Head of caudate nucleus (tissue), 42 donors: ENCODE data around the gene STMN3.
"Not testable (repeated sequence)": the region's sequence is repeated elsewhere in the genome, so short reads cannot be mapped to it uniquely, and the experiment has no call there.

Experiments used
- DNase-seq, 42 donors: peaks; one replicate each; pipeline versions ENCODE4 v3.0.0 to v3.0.0-alpha.2; 2020 to 2021; ENCODE audit warnings: mixed read lengths in 7 of 42
- intact Hi-C: fragments of 100-400 bp; cut with DNase I; formaldehyde crosslinking; loops from one replicate; pipeline ENCODE4 v1.15.0; 2022

Gene STMN3

DNA sequence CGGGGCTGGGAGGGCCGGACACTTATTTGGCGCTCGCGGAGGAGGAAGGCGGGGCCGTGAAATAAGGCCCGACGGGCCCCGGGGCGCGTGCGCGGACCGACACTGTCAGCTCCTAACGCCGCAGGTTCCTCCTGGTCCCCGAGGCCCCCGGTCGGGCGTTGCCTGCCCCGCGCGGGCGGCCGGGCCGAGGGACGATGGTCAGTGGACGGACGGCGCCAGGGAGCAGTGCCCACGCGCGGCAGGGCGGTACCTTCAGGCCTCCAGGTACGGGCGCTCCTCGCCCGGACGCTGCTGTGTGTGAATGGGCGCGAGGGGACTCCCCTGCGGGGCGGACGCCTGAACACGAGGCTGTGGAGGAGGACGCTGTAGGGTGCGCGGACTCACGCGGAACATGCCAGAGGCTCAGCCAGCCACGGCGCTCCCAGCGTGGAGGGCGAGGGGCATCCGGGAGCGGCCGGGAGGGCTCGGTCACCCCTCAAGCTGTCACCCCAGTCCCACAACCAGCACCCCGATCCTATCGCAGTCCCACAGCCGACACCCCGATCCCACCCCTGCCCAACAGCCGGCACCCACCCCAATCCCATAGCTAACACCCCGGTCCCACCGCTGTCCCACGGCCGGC lies 26.0 kb downstream of the STMN3 start:
- DNase-seq = peak; percentile 77 to 96 (median 91)
- intact Hi-C loops = loop anchor here (2.0 to 10.0 kb wide), 3 partner anchors 32 to 115 kb away; partner anchors contain the start of genes PTK6 and RTEL1

DNA sequence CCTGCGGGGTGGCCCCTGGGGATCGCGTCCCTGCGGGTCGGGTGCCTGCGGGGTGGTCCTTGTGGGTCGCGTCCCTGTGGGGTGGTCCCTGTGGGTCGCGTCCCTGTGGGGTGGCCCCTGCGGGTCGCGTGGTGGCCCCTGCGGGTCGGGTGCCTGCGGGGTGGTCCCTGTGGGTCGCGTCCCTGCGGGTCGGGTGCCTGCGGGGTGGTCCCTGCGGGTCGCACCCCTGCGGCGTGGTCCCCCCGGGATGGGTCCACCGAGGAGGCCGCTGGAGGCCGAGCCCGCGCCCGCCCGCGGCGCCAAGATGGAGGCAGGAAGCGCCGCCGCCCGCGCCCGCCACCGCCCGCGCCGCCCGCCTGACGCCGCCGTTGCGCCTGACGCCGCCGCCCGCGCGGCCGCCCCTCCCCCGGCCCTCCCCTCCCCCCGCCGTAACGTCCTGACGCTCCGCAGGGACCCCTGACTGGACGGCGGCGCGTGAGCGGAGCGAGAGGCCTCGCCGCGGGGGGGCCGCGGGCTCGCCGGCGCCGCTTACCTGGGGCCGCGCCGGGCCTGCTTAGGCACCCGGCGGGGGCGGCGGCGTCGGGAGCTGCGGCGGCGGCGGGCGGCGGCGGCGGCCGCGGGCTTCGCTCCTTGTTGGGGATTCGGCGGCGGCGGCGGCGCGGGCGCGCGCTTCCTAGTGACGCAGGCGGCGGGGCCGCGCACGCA lies 26.6 kb downstream of the STMN3 start, which contains the start of gene GMEB2:
Gene GMEB2 (minus strand): TSS at position 678 of the 705 bp plus-strand sequence. CDS start 7,704 bp downstream, outside the sequence.
- intact Hi-C loops = loop anchor here (2.0 to 10.0 kb wide), 3 partner anchors 32 to 116 kb away; partner anchors contain the start of genes PTK6 and RTEL1

DNA sequence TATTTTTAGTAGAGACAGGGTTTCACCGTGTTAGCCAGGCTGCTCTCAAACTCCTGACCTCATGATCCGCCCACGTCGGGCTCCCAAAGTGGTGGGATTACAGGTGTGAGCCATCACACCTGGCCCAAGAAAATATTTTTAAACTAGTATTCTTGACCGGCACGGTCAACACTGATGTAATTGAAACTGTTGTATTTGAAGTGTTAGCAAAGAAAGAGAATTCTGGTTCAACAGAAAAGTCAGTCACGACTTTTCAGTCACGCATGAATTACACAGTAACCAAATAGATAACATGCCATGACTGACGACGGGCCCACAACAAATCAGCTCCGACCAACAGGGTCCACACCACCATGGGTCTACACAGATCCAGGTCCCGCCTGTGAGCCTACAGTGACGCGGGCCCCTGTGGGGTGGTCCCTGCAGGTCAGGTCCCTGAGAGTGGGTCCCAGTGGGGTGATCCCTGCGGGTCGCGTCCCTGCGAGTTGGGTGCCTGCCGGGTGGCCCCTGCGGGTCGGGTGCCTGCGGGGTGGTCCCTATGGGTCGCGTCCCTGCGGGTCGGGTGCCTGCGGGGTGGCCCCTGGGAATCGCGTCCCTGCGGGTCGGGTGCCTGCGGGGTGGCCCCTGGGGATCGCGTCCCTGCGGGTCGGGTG lies 27.3 kb downstream of the STMN3 start:
- intact Hi-C loops = loop anchor here (2.0 to 10.0 kb wide), 3 partner anchors 33 to 116 kb away; partner anchors contain the start of genes PTK6 and RTEL1
- peak in 2 of 42 donors; percentile 18 to 23 for DNase-seq

More for the DNA sequence above, 26.6 kb downstream of the STMN3 start, which contains the start of gene GMEB2:
- DNase-seq = peak in 37 of 42 donors; percentile 42 to 88 (median 76)

DNA sequence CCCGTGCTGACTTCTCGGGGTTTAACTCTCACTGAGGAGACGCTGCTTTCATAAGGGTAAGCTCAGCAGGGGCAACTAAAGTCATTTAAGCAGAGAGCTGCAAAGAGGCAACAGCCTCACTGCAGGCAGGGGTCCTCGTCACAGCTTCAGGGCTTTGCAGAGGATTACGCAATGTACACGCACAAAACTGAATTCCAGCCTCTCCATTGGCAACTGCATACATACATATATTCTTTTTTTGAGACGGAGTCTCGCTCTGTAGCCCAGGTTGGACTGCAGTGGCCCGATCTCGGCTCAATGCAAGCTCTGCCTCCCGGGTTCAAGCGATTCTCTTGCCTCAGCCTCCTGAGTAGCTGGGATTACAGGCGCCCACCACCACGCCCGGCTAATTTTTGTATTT lies 28.7 kb downstream of the STMN3 start:
- intact Hi-C loops = loop anchor here (10.0 kb wide), 1 partner anchor 90 kb away; the partner anchor contains the start of gene PTK6
- no peak for DNase-seq

DNA sequence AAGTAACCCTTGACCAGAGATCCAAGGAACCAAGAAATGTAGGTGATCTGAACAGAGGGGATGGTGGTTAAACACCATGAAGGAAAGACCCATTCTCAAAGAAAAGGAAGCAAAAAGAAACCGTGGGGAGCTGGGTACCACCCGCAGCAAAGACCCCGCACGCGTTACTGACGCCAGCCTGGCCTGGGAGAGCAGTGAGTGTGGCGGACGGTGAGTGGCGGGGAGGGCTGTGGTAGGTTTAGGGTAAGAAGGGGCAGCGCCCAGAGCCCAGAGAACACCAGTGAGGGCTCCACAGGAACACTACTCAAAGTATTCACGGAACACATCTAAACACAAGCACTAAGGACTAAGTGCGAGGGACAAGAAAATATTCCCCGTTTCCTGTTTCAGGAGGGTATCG lies 30.5 kb downstream of the STMN3 start:
- no peak for DNase-seq
- intact Hi-C loops = loop anchor here (10.0 kb wide), 1 partner anchor 88 kb away; the partner anchor contains the start of gene PTK6

DNA sequence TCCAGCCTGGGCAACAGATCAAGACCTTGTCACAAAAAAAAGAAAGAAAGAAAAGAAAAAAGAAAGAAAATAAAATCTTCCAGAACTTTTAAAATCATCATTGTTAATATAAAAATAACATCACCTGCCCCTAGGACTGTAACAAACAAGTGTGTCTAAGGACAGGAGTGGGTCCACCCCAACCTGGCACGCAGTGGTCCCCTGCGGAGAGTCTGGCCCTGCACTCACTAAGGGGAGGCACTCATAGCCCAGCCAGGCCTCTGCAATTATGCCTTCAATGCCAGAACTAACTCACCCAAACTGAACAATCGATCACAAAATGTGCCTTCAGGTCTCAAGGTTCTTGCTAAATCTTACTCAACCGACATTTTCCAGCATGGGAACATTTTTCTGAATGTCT lies 31.1 kb downstream of the STMN3 start:
- intact Hi-C loops = loop anchor here (10.0 kb wide), 1 partner anchor 87 kb away; the partner anchor contains the start of gene PTK6
- DNase-seq = no peak

DNA sequence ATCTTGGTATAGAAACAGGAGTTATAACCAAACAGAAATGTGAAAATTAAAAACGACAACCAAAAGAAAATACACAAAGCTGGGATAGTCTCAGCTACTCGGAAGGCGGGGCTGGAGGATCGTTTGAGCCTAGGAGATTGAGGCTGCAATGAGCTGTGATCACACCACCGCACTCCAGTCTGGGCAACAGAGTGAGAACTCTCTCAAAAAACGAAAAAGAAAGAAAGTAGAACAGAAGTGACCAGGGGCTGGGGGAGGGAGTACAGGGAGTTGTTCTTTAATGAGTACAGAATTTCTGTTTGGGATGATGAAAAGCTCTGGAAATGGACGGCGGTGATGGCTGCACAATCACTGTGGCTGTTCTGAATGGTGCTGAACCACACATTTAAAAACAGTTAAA lies 32.2 kb downstream of the STMN3 start:
- intact Hi-C loops = loop anchor here (10.0 kb wide), 1 partner anchor 86 kb away; the partner anchor contains the start of gene PTK6
- no peak for DNase-seq

DNA sequence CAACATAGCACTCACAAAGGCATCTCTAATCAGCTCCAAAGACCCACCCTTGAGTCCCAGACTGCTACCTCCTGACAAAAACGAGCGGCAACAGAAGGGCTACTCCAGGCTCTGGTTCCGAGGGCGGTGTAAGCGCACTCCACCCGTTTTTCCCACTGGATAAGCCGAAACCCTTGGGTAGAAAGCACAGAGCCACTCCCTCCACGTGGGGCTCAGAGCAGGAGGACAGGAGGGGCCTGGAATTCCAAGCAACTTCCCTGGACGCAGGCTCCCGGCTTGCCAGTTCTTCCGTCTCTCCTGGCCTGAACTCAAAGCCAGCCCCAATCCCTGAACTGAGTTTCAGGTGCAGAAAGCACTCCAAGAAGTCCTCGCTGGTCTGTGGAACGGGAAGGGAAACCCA lies 33.7 kb downstream of the STMN3 start:
- intact Hi-C loops = no loop called here
- DNase-seq = no peak

DNA sequence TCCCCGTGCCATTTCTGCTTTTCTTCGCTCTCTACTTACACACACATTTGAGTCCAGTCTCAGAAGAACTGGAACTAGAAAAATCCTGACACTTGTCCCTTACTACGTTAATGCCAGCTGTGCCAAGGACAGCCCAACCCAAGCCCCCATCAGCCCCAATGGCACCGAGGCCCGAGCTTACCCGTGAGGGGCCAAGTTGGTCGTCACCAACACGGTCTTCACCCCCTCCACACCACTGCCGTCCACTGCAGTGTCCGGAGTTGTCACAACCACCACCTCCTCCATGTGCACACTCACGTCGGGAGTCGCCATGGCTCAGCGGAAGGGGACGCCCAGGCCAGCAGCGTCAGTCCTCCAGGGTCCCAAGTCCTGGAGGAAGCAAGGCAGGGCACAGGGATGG lies 34.1 kb downstream of the STMN3 start:
- intact Hi-C loops = no loop called here
- no peak for DNase-seq

DNA sequence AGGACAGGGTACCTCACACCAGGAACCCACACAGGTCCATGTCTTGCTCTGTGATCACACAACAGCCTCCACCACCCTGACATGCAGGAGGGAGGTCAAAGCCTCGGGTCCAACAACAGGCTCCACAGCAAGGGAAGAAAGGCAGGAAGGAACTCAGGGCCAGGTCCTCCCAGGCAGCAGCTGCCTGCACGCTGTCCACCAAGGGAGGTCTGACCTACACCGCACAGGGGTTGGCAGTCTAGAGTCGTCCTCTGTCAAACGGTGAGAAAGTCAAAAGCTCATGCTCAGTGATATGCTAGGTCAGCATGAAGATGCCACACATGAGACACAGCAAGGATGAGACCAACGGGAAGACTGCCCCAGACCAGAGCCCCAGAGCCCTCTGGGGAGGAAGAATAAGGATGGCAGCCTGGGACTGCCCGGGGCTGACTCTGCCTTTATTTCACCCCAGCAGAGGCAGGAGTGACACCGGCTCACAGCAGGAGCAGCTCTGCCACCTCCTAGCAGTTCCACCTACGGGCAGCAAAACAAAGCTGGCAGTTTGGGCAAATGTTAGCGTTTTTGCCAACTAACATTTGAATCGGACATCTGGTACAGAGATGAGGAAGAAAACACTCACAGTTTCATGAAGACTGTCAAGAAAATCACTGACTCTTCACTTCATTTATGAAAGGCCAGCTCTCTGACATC lies 34.8 kb downstream of the STMN3 start:
- DNase-seq = no peak
- intact Hi-C loops = no loop called here

DNA sequence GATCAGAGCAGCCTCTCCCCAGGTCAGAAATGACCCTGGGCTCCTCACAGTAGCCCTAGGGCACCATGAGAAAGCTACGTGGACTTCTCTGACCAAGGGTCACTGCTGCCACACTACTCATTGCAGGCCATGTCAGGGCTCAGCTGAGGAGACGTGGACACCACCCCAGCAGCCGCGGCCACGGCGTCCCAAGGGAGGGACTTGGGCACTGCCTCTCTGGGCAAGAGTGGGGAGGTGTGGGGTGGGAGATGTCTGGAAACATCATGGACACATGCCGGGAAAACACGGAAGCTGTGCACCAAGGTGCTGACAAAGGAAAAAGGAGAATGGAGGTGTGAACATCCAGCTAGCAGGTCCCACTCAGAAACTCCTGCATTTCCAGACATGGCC lies 35.4 kb downstream of the STMN3 start:
- no peak for DNase-seq
- intact Hi-C loops = no loop called here

DNA sequence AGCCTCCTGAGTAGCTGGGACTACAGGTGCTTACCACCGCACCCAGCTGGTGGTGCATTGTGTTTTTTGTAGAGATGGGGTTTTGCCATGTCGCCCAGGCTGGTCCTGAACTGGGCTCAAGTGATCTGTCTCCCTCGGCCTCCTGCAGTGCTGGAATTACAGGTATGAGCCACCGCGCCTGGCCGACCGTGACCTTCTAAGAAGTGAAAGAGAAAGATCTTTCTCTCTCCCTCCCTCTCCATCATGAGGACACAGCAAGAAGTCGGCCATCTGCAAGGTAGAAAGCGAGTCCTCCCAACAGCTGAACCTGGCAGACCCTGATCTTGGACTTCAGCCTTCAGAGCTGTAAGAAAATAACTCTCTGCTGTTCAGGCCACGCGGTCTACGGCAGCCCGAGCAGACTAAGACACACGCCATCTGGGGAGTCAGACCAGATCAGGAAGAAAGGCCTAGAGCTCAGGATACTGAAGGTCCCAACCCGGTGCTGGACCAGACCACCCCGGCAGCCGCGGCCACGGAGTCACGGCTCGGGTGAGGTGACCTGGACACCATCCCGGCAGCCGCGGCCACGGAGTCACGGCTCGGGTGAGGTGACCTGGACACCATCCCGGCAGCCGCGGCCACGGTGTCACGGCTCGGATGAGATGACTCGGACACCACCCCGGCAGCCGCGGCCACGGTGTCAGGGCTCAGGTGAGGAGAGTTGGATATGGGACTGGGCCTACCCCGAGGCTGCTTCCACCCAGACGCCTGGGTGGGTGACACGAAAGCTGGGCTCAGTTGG lies 35.9 kb downstream of the STMN3 start:
- intact Hi-C loops = no loop called here
- no peak for DNase-seq

DNA sequence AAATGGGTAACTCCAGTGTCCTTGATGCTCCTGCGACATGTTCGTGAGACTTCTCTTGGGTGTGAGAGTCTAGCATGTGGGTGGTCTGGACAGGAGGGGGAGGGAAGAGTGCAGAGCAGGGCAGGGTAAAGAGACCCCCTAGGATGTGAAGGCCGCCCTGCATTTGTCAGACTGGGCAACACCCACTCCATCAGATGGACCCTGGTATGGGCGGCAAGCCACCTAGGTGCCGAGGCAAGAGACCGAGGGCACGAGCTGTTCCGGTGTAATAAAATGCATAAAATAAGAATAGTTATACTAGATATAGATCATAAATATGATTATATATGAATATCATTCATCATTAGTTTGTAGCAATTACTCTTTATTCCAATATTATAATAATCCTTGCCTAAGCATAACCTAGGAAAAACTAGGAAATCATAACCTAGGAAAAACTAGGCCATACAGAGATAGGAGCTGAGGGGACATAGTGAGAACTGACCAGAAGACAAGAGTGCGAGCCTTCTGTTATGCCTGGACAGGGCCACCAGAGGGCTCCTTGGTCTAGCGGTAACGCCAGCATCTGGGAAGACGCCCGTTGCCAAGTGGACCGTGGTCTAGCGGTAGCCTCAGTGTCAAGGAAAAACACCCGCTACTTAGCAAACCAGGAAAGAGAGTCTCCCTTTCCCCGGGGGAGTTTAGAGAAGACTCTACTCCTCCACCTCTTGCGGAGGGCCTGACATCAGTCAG lies 39.2 kb downstream of the STMN3 start:
- DNase-seq, intact Hi-C loops: not testable (repeated sequence)

DNA sequence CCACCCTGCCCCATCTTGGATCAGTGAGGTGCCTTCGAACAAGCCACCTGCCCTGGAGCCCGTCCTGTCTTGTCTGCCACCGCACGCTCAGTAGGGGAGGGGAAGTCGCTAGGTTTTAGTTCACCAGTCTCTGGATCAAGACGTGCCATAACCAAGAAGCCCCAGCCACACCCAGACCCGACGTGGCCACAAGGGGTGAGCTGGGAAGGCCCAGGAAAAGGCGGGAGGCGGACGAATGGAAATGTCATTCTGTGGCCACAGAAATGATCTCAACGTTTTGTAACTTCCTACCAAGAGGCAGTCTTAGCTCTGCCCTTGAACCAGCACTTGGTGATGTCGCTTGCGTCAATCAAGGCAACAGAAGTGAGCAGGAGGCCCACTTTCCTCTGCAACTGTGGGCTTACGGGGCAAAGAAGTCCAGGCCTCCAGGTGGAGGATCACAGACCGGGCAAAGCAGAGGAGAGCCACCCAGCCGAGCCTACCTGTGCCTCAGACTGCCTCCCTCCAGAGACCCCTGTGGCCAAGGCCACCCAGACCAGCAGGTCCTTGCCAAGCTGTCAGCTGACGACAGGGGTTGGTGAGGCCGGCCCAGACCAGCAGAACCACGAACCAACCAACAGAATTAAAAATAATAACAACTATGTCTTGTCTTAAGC lies 40.8 kb downstream of the STMN3 start:
- no peak for DNase-seq
- intact Hi-C loops = no loop called here

DNA sequence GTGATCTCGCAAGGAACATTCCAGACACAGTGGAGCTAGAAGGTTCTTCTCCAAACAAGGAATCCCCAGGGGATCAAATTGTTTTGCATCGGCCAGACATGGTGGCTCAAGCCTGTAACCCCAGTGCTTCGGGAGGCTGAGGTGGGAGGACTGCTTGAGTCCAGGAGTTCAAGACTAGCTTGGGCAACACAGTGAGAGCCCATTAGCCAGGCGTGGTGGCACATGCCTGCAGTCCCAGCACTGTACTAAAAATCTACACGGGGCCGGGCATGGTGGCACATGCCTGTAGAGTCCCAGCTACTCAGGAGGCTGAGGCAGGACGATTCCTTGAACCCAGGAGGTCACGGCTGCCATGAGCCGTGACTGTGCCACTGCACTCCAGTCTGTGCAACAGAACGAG lies 41.6 kb downstream of the STMN3 start:
- intact Hi-C loops = no loop called here
- no peak for DNase-seq

DNA sequence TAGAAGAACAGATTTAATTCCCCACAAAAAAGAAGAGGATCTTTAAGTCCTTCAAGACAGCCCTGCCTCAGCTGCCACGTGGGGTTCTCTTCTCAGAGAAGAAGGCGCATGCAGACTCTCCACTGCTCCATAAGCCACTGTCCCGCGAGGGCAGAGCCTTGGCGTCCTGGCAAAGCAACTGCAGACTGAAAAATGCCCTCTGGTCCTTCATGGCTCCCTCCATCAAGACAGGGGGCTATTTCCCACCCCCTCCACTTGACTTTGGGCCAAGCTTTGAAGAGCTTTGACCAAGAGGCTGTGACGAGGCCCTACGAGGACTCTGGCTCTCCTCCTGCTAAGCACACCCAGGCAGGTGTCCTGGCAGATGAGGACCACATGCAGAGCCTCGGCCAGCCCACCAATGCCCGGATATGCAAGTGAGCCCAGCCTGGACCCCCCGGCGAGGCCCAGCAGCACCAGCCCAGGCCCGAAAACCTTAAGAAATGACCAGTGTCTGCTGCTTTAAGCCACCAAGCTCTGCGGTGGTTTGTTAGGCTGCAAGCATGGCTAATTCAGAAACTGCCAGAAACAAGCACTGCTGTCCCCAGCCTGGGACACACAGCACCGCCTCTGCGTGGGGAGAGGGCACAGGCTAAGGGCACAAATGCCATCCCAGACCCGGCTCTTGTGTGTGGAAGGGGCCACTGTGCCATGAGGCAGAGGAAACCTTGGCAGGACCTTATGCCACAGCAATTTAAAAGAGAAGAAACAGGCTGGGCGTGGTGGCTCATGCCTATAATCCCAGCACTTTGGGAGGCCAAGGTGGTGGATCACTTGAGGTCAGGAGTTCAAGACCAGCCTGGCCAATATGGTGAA lies 42.4 kb downstream of the STMN3 start:
- no peak for DNase-seq
- intact Hi-C loops = no loop called here
